Fibroblast of peridontal ligament (primary cell): ENCODE results near the gene CIDEC.

ENCODE experiments used
- DNase-seq: peaks from one replicate; pipeline ENCODE4 v3.0.0-alpha.2; 2010; ENCODE audit errors: extremely low read depth

The CIDEC gene

GRCh38 chr3:9879830-9880549 lies at the start of gene CIDEC:
Gene CIDEC (minus strand): TSS chr3:9880253. CDS start chr3:9878486, 1,767 bp downstream.
- no peak for DNase-seq

GRCh38 chr3:9928158-9928557 lies 48.1 kb upstream of the CIDEC start:
- DNase-seq: no peak

GRCh38 chr3:9918261-9919038 lies 38.4 kb upstream of the CIDEC start:
- DNase-seq: no peak

GRCh38 chr3:9917820-9918219 lies 37.8 kb upstream of the CIDEC start:
- DNase-seq: no peak

GRCh38 chr3:9916734-9917680 lies 37.0 kb upstream of the CIDEC start, which contains the start of gene IL17RC:
Gene IL17RC (plus strand): TSS chr3:9917098. CDS start chr3:9917316, 218 bp downstream.
- peak; percentile 75 for DNase-seq

GRCh38 chr3:9916346-9916733 lies 36.3 kb upstream of the CIDEC start:
- DNase-seq: peak; percentile 52

GRCh38 chr3:9915254-9916141 lies 35.4 kb upstream of the CIDEC start:
- DNase-seq: peak; percentile 42

- DNase-seq: no peak
Observed at GRCh38 chr3:9914559-9915253, 34.7 kb upstream of the CIDEC start.

- DNase-seq: peak; percentile 52
Observed at GRCh38 chr3:9914011-9914410, 34.0 kb upstream of the CIDEC start.

- DNase-seq: no peak
Observed at GRCh38 chr3:9913601-9914000, 33.5 kb upstream of the CIDEC start.

- DNase-seq: peak; percentile 55
Observed at GRCh38 chr3:9912294-9912935, 32.4 kb upstream of the CIDEC start.

- DNase-seq: no peak
Observed at GRCh38 chr3:9911863-9912262, 31.8 kb upstream of the CIDEC start.

GRCh38 chr3:9909221-9910013 lies 29.4 kb upstream of the CIDEC start:
- DNase-seq: no peak

- no peak for DNase-seq
Observed at GRCh38 chr3:9908286-9908685, 28.2 kb upstream of the CIDEC start.

GRCh38 chr3:9906480-9906879 lies 26.4 kb upstream of the CIDEC start:
- DNase-seq: no peak

- DNase-seq: no peak
Observed at GRCh38 chr3:9903904-9904303, 23.9 kb upstream of the CIDEC start.

GRCh38 chr3:9903238-9903624 lies 23.2 kb upstream of the CIDEC start:
- no peak for DNase-seq

- no peak for DNase-seq
Observed at GRCh38 chr3:9902372-9903237, 22.6 kb upstream of the CIDEC start, which contains the start of gene IL17RE. Gene IL17RE (plus strand): TSS chr3:9902848. CDS start chr3:9902933, 85 bp downstream.
